PC-3 (cell line): ENCODE results near the gene DIP2C. TPM values are rescaled to one million over a fixed set of nuclear protein-coding genes. Genes with fewer than 3 reads are reported as not detected.
"Not testable (repeated sequence)": the region's sequence is repeated elsewhere in the genome, so short reads cannot be mapped to it uniquely, and the experiment has no call there.

Experiments used
- ATAC-seq: fragments of 200-7000 bp; cut with Tn5 transposase; 2 replicates; pipeline ENCODE4 v1.9.1; 2020; ENCODE audit warnings: mild to moderate bottlenecking, moderate library complexity
- BruUV-seq: library from RNA; stranded (reverse); fragments of 400-500 nt; replicated peaks from 2 replicates; lab custom pipeline; 2021; lab: Mats Ljungman, UMichigan
- CTCF ChIA-PET: fragments of 300-600 bp; sonication (Branson Sonifier 250); formaldehyde crosslinking; loops from one replicate; lab custom pipeline; 2022; ENCODE audit warnings: antibody characterized with exemption; lab: Charles Lee
- POLR2A ChIA-PET: fragments of 300-600 bp; sonication (Branson Sonifier 250); formaldehyde crosslinking; loops from one replicate; lab custom pipeline; 2022; ENCODE audit warnings: antibody characterized with exemption; ENCODE audit not compliant: unreplicated experiment; lab: Charles Lee
- DNase-seq: peaks from one replicate; pipeline ENCODE4 v3.0.0-alpha.2; 2015
- H2AFZ ChIP-seq: fragments of 300-600 bp; sonication (generic); 2 replicates; pipeline ENCODE4 v1.6.0; 2016; ENCODE audit warnings: antibody characterized with exemption, low read length
- H3F3A ChIP-seq: fragments of 300-600 bp; sonication (generic); one replicate; pipeline ENCODE4 v1.6.0; 2017; ENCODE audit warnings: antibody characterized with exemption, low read length, control low read depth, mild to moderate bottlenecking; ENCODE audit not compliant: unreplicated experiment
- H3K27ac ChIP-seq: fragments of 300-600 bp; sonication (generic); 2 replicates; pipeline ENCODE4 v1.5.1; 2016; ENCODE audit warnings: mild to moderate bottlenecking, low read length
- H3K27me3 ChIP-seq: fragments of 300-600 bp; sonication (generic); 2 replicates; pipeline ENCODE4 v1.6.1; 2016; ENCODE audit warnings: low read length, mixed read lengths
- H3K36me3 ChIP-seq: fragments of 300-600 bp; sonication (generic); 2 replicates; pipeline ENCODE4 v1.6.1; 2016; ENCODE audit warnings: low read depth, mixed run types, low read length, mixed read lengths
- H3K4me1 ChIP-seq: fragments of 300-600 bp; sonication (generic); 2 replicates; pipeline ENCODE4 v1.5.1; 2016; ENCODE audit warnings: low read length; ENCODE audit not compliant: insufficient read depth
- H3K4me2 ChIP-seq: fragments of 300-600 bp; sonication (generic); 2 replicates; pipeline ENCODE4 v1.6.0; 2016; ENCODE audit warnings: low read length
- H3K4me3 ChIP-seq: fragments of 300-600 bp; sonication (generic); 2 replicates; pipeline ENCODE4 v1.5.1; 2016; ENCODE audit warnings: mild to moderate bottlenecking, low read length, mixed read lengths
- H3K79me2 ChIP-seq: fragments of 300-600 bp; sonication (generic); 2 replicates; pipeline ENCODE4 v1.6.1; 2017; ENCODE audit warnings: low read length, mixed read lengths
- H3K9ac ChIP-seq: fragments of 300-600 bp; sonication (generic); 2 replicates; pipeline ENCODE4 v1.6.0; 2016; ENCODE audit warnings: mild to moderate bottlenecking, low read length
- H3K9me2 ChIP-seq: fragments of 300-600 bp; sonication (generic); replicated peaks from 2 replicates; pipeline ENCODE4 v1.6.1; 2016; ENCODE audit warnings: mixed run types, low read length, mixed read lengths
- H3K9me3 ChIP-seq: fragments of 300-600 bp; sonication (generic); 2 replicates; pipeline ENCODE4 v1.6.1; 2016; ENCODE audit warnings: low read length, mixed read lengths
- H4K20me1 ChIP-seq: fragments of 300-600 bp; sonication (generic); 2 replicates; pipeline ENCODE4 v1.6.1; 2016; ENCODE audit warnings: low read length, mixed read lengths
- CTCF ChIP-seq: fragments of 300-600 bp; sonication (generic); conservative IDR thresholded peaks from 2 replicates; pipeline ENCODE4 v1.5.1; 2017; ENCODE audit warnings: antibody characterized with exemption, low read depth, mild to moderate bottlenecking, low read length
- EZH2 ChIP-seq: fragments of 300-600 bp; sonication (generic); IDR thresholded peaks from one replicate; pipeline ENCODE4 v1.6.1; 2017; ENCODE audit warnings: antibody characterized with exemption, mild to moderate bottlenecking, low read length; ENCODE audit not compliant: unreplicated experiment
- EZH2phosphoT487 ChIP-seq: fragments of 300-600 bp; sonication (generic); IDR thresholded peaks from 2 replicates; pipeline ENCODE4 v1.6.1; 2018; ENCODE audit warnings: mild to moderate bottlenecking, antibody characterized with exemption, low read length, borderline replicate concordance
- intact Hi-C: fragments of 100-400 bp; cut with micrococcal nuclease; formaldehyde crosslinking; loops from 2 replicates; pipeline ENCODE4 v1.9.0; 2023
- total RNA-seq: library from RNA; depleted of rRNA; stranded (reverse); fragments of >200 nt; gene quantifications from 2 replicates; pipeline ENCODE4 v1.2.3, GENCODE V29; 2014

The DIP2C gene
- total RNA-seq, 1 experiment from 2014 or later: 3.1 TPM

- no peaks in the 10 kb centered on the region for H3K4me1 ChIP-seq
- BruUV-seq: no TSS peak
Observed at GRCh38 chr10:348456-348855, 341.0 kb downstream of the DIP2C start.

GRCh38 chr10:347774-348173 is 341.7 kb downstream of the DIP2C start:
- H2AFZ ChIP-seq, H3K4me2 ChIP-seq, H3K79me2 ChIP-seq, DNase-seq, BruUV-seq, H4K20me1 ChIP-seq, H3K9ac ChIP-seq, H3K27me3 ChIP-seq, H3K4me3 ChIP-seq, CTCF ChIA-PET, H3K9me2 ChIP-seq, intact Hi-C loops, ATAC-seq, H3K9me3 ChIP-seq, H3K27ac ChIP-seq, H3K4me1 ChIP-seq, H3K36me3 ChIP-seq, H3F3A ChIP-seq: not testable (repeated sequence)
- POLR2A ChIA-PET: interaction anchor here (0.6 kb wide), 2 partner anchors 9 to 18 kb away, joined by 9 to 10 read pairs; no protein-coding TSS in a partner anchor

More at GRCh38 chr10:348456-348855, 341.0 kb downstream of the DIP2C start:
- ChIA-PET CTCF (no interaction called here), POLR2A (interaction anchor here (0.6 kb wide), 1 partner anchor 10 kb away, joined by 9 read pairs; no protein-coding TSS in a partner anchor)
- Histone ChIP-seq H3K9me2 (no peaks in the 10 kb centered on the region), H4K20me1 (no peaks in the 10 kb centered on the region), H3K9me3 (no peaks in the 10 kb centered on the region), H3K27me3 (no peaks in the 10 kb centered on the region), H3K9ac (no peak overlapping the region), H3K36me3 (no peaks in the 10 kb centered on the region), H3K4me3 (no peak overlapping the region), H3K79me2 (no peaks in the 10 kb centered on the region), H3F3A (no peaks in the 10 kb centered on the region), H3K27ac (no peak overlapping the region), H3K4me2 (no peak overlapping the region), H2AFZ (no peak overlapping the region)
- no peak for TF ChIP-seq CTCF
- TF ChIP-seq EZH2: no peak
- no peak for TF ChIP-seq EZH2phosphoT487
- ATAC-seq (no peak), DNase-seq (no peak)
- intact Hi-C loops: no loop called here

GRCh38 chr10:347190-347589 is 342.3 kb downstream of the DIP2C start:
- CTCF ChIA-PET, H3K4me1 ChIP-seq, H3K9me2 ChIP-seq, H3K9me3 ChIP-seq, H3K4me2 ChIP-seq, intact Hi-C loops, ATAC-seq, H3K79me2 ChIP-seq, H3K9ac ChIP-seq, DNase-seq, H3K27me3 ChIP-seq, H3F3A ChIP-seq, POLR2A ChIA-PET, H3K27ac ChIP-seq, H4K20me1 ChIP-seq, H3K4me3 ChIP-seq, BruUV-seq, H3K36me3 ChIP-seq, H2AFZ ChIP-seq: not testable (repeated sequence)

GRCh38 chr10:344582-345200 is 344.8 kb downstream of the DIP2C start:
- DNase-seq (no peak), ATAC-seq (no peak)
- BruUV-seq: no TSS peak
- Histone ChIP-seq H3K79me2 (no peaks in the 10 kb centered on the region), H3K4me3 (no peak overlapping the region), H3K4me1 (no peaks in the 10 kb centered on the region), H3K9me2 (no peaks in the 10 kb centered on the region), H3K9me3 (no peaks in the 10 kb centered on the region), H3K4me2 (no peak overlapping the region), H3K27me3 (no peaks in the 10 kb centered on the region), H3K27ac (no peak overlapping the region), H3K36me3 (no peaks in the 10 kb centered on the region), H3K9ac (no peak overlapping the region), H2AFZ (no peak overlapping the region), H4K20me1 (no peaks in the 10 kb centered on the region), H3F3A (no peaks in the 10 kb centered on the region)
- TF ChIP-seq CTCF (no peak), EZH2 (no peak), EZH2phosphoT487 (no peak)
- CTCF ChIA-PET: no interaction called here
- POLR2A ChIA-PET: no interaction called here
- intact Hi-C loops: no loop called here
